K562 (cell line): ENCODE data around the gene GALNT13. TPM values are rescaled to one million over a fixed set of nuclear protein-coding genes. Genes with fewer than 3 reads are reported as not detected.

Experiments used
- ATAC-seq: fragments of 200-7000 bp; cut with Tn5 transposase; 3 replicates; pipeline ENCODE4 v1.9.1; 2020; ENCODE audit warnings: moderate library complexity
- BruUV-seq: library from RNA; stranded (reverse); fragments of 400-500 nt; replicated peaks from 2 replicates; lab custom pipeline; 2021; lab: Mats Ljungman, UMichigan
- CTCF ChIA-PET: fragments of 300-600 bp; formaldehyde crosslinking; extraction: SDS; loops from one replicate; lab custom pipeline; 2021; ENCODE audit warnings: low intra/inter-chr PET ratio; lab: Yijun Ruan, JAX
- POLR2A ChIA-PET: fragments of 300-600, 350-650 bp; sonication (Branson Sonifier 250); formaldehyde crosslinking; extraction: SDS; loops from one replicate; lab custom pipeline; 2021; ENCODE audit warnings: antibody characterized with exemption, inconsistent platforms; lab: Yijun Ruan, JAX
- DNase-seq, 4 experiments: peaks; one replicate each; pipeline versions ENCODE4 v3.0.0 to v3.0.0-alpha.2; 2011 to 2018; ENCODE audit warnings: low spot score in 3 of 4, mixed read lengths in 3 of 4; ENCODE audit errors: extremely low read depth in 1 of 4
- FAIRE-seq: peaks from 2 replicates; lab custom pipeline; 2011; peaks lifted over from hg19 to GRCh38; lab: Jason Lieb, UNC
- H2AFZ ChIP-seq: 2 replicates; pipeline ENCODE4 v1.6.0; 2011; ENCODE audit warnings: low read depth, low read length, control low read depth, inconsistent platforms
- H3K27ac ChIP-seq: fragments of 200-600 bp; 3 replicates; pipeline ENCODE4 v1.8.0; 2011; ENCODE audit warnings: low read depth, mild to moderate bottlenecking, control low read depth, inconsistent platforms, low read length, moderate library complexity, mixed read lengths; ENCODE audit errors: extremely low read depth
- H3K27me3 ChIP-seq, 2 experiments: fragments of 300-600 bp in 1 of 2; 2 replicates in 1 of 2; 3 replicates in 1 of 2; pipeline versions ENCODE4 v1.6.0 to v1.8.0; 2011; ENCODE audit warnings: inconsistent platforms in 2 of 2, low read length in 2 of 2, mild to moderate bottlenecking in 1 of 2, mixed read lengths in 1 of 2, moderate library complexity in 1 of 2; ENCODE audit not compliant: control insufficient read depth in 2 of 2, insufficient read depth in 2 of 2
- H3K36me3 ChIP-seq: fragments of 300-600 bp; 3 replicates; pipeline ENCODE4 v1.8.0; 2011; ENCODE audit warnings: mild to moderate bottlenecking, low read length, inconsistent platforms; ENCODE audit not compliant: control insufficient read depth, insufficient read depth
- H3K4me1 ChIP-seq, 2 experiments: fragments of 200-600 bp in 1 of 2; replicated peaks in 1 of 2; 2 replicates in 1 of 2; 3 replicates in 1 of 2; pipeline versions ENCODE4 v1.5.1 to v1.8.0; 2011; ENCODE audit warnings: inconsistent platforms in 2 of 2, low read length in 2 of 2, mild to moderate bottlenecking in 1 of 2, mixed read lengths in 1 of 2, moderate library complexity in 1 of 2; ENCODE audit not compliant: control insufficient read depth in 2 of 2, insufficient read depth in 2 of 2
- H3K4me2 ChIP-seq: 2 replicates; pipeline ENCODE4 v1.6.1; 2011; ENCODE audit warnings: low read length, control low read depth, inconsistent platforms, mixed read lengths; ENCODE audit not compliant: insufficient read depth
- H3K4me3 ChIP-seq: fragments of 200-600 bp; sonication (generic), shearing (Covaris generic); 2 replicates; pipeline ENCODE4 v1.5.1; 2016; ENCODE audit warnings: control low read depth, inconsistent platforms
- H3K79me2 ChIP-seq: fragments of 200-600 bp; 3 replicates; pipeline ENCODE4 v1.8.0; 2011; ENCODE audit warnings: low read length, inconsistent platforms; ENCODE audit not compliant: control insufficient read depth, insufficient read depth
- H3K9ac ChIP-seq, 2 experiments: 2 replicates each; pipeline versions ENCODE4 v1.6.0 to v1.6.1; 2011; ENCODE audit warnings: low read depth in 2 of 2, low read length in 2 of 2, control low read depth in 1 of 2, inconsistent platforms in 1 of 2, mild to moderate bottlenecking in 1 of 2, mixed read lengths in 1 of 2; ENCODE audit not compliant: insufficient read depth in 1 of 2
- H3K9me1 ChIP-seq: one replicate; pipeline ENCODE4 v1.6.0; 2011; ENCODE audit warnings: inconsistent platforms, mild to moderate bottlenecking, low read length, moderate library complexity; ENCODE audit not compliant: control insufficient read depth, insufficient read depth
- H3K9me3 ChIP-seq: replicated peaks from 2 replicates; pipeline ENCODE4 v1.5.1; 2011; ENCODE audit warnings: low read depth, low read length, inconsistent platforms; ENCODE audit not compliant: control insufficient read depth, insufficient read depth
- H4K20me1 ChIP-seq: replicated peaks from 2 replicates; pipeline ENCODE4 v1.6.1; 2011; ENCODE audit warnings: low read length, inconsistent platforms, mixed read lengths; ENCODE audit not compliant: control insufficient read depth, insufficient read depth
- CTBP1 ChIP-seq: fragments of 450-650 bp; IDR thresholded peaks from 2 replicates; pipeline ENCODE4 v1.6.1; 2016; ENCODE audit warnings: borderline replicate concordance
- DACH1 ChIP-seq: fragments of 450-650 bp; IDR thresholded peaks from 2 replicates; pipeline ENCODE4 v1.6.1; 2018; ENCODE audit not compliant: partially characterized antibody
- ESRRB ChIP-seq: fragments of 250-450 bp; sonication (Bioruptor Pico); IDR thresholded peaks from 2 replicates; pipeline ENCODE4 v1.5.0; 2020; ENCODE audit warnings: mild to moderate bottlenecking, moderate library complexity, borderline replicate concordance
- HLTF ChIP-seq: fragments of 450-650 bp; IDR thresholded peaks from 2 replicates; pipeline ENCODE4 v1.6.1; 2016
- KLF13 ChIP-seq: fragments of 450-650 bp; IDR thresholded peaks from 2 replicates; pipeline ENCODE4 v1.6.1; 2016; ENCODE audit warnings: missing genetic modification characterization, low read depth, mild to moderate bottlenecking, missing compliant biosample characterization, moderate library complexity, borderline replicate concordance
- NCOA1 ChIP-seq: fragments of 450-650 bp; IDR thresholded peaks from 2 replicates; pipeline ENCODE4 v1.6.1; 2016; ENCODE audit warnings: low read depth
- RBBP5 ChIP-seq: fragments of 200-600 bp; sonication (generic); IDR thresholded peaks from 2 replicates; pipeline ENCODE4 v1.6.1; 2012; ENCODE audit warnings: borderline replicate concordance, mild to moderate bottlenecking, low read length, control low read depth, inconsistent platforms; ENCODE audit not compliant: insufficient read depth, poor library complexity, severe bottlenecking
- STAG1 ChIP-seq: sonication (generic); formaldehyde crosslinking; IDR thresholded peaks from 2 replicates; pipeline ENCODE4 v1.5.0; 2020; ENCODE audit warnings: missing genetic modification reagents, borderline replicate concordance
- TGIF2 ChIP-seq: sonication (generic); formaldehyde crosslinking; IDR thresholded peaks from 2 replicates; pipeline ENCODE4 v1.8.1; 2022; ENCODE audit warnings: mild to moderate bottlenecking, missing genetic modification reagents, moderate library complexity
- ZNF133 ChIP-seq: fragments of 250-450 bp; sonication (Bioruptor Pico); IDR thresholded peaks from 2 replicates; pipeline ENCODE4 v1.4.0; 2020; ENCODE audit warnings: mild to moderate bottlenecking
- ZNF23 ChIP-seq: fragments of 250-450 bp; sonication (Bioruptor Pico); IDR thresholded peaks from 2 replicates; pipeline ENCODE4 v1.4.0; 2020; ENCODE audit warnings: mild to moderate bottlenecking
- ZNF398 ChIP-seq: fragments of 250-450 bp; sonication (Bioruptor Pico); IDR thresholded peaks from 2 replicates; pipeline ENCODE4 v1.8.0; 2021; ENCODE audit warnings: moderate library complexity, mild to moderate bottlenecking, inconsistent platforms
- ZNF444 ChIP-seq: fragments of 250-450 bp; sonication (Bioruptor Pico); IDR thresholded peaks from 2 replicates; pipeline ENCODE4 v1.4.0; 2020; ENCODE audit warnings: mild to moderate bottlenecking, moderate library complexity
- in situ Hi-C: fragments of 300-500 bp; cut with MboI; formaldehyde crosslinking; loops from 4 replicates; pipeline ENCODE4 v1.15.0; 2018; ENCODE audit warnings: inconsistent platforms, mixed read lengths
- intact Hi-C: fragments of 100-400 bp; cut with micrococcal nuclease; formaldehyde crosslinking; loops from 2 replicates; pipeline ENCODE4 v1.14.2; 2022
- polyA plus RNA-seq, 8 experiments: library from polyadenylated mRNA; depleted of rRNA in 4 of 8; stranded (reverse) in 5 of 8; unstranded in 3 of 8; fragments of >200 nt; fragmentation: Nextera tagmentation in 2 of 8; fragmentation: Illumina TruSeq in 1 of 8; extraction: Ambion mirVana in 2 of 8; extraction: Trizol in 1 of 8; gene quantifications; 2 replicates each; pipeline versions ENCODE4 v1.2.1 to v1.2.3, GENCODE V29; 2011 to 2014; ENCODE audit warnings: inconsistent platforms in 1 of 8, missing spikeins in 1 of 8
- total RNA-seq, 7 experiments: library from RNA; depleted of rRNA in 6 of 7; stranded (reverse); fragments of >200 nt in 6 of 7; fragmentation: Illumina TruSeq in 2 of 7; extraction: Trizol in 2 of 7; gene quantifications; 2 replicates each; pipeline versions ENCODE4 v1.2.1 to v1.2.3, GENCODE V29; 2011 to 2021; ENCODE audit warnings: low replicate concordance in 1 of 7
- TF ChIP-seq, protein P1 (sequence below): IDR thresholded peaks from 2 replicates; pipeline ENCODE4 v1.6.1; 2012; ENCODE audit warnings: low read depth, low read length, improper control_type of control experiment, borderline replicate concordance
- TF ChIP-seq, protein P2 (sequence below): sonication (generic); formaldehyde crosslinking; IDR thresholded peaks from 2 replicates; pipeline ENCODE4 v1.8.0; 2022; ENCODE audit warnings: missing genetic modification reagents, mild to moderate bottlenecking, moderate library complexity, borderline replicate concordance
- TF ChIP-seq, protein P3 (sequence below): fragments of 450-650 bp; IDR thresholded peaks from 2 replicates; pipeline ENCODE4 v1.6.1; 2017; ENCODE audit warnings: mild to moderate bottlenecking, moderate library complexity

The GALNT13 gene
- total and polyA plus RNA-seq, 9 of the 15 experiments (the other 6 are each of a cell fraction or from before 2014, with no cell fraction given) = not detected

DNA sequence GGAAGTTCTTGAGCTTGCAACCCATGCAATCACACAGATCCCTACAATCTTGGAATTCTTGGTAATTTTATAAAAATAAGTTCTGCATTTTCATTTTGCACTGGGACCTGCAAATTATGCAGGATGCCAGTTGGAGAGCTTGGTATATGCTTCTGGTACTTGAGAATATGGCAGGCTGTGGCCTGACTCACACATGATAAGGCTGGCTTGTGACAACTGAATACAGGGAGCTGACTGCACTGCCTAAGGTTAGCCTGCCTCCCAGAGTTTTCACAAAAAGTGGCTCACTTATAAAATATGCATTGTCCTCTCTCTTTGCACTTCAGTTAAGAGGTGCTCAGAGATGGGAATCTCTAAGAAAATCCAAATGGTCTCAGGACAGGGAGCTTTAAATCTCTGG, 561.3 kb downstream of the GALNT13 start:
- no peak overlapping the region for H3K9ac ChIP-seq
- intact Hi-C loops = no loop called here
- H3K79me2 ChIP-seq = no peaks in the 10 kb centered on the region
- CTCF ChIA-PET = no interaction called here
- H3K4me2 ChIP-seq = no peak overlapping the region
- H3K36me3 ChIP-seq = no peaks in the 10 kb centered on the region
- ATAC-seq (no peak), DNase-seq (no peak), FAIRE-seq (no peak)
- in situ Hi-C loops = no loop called here
- H3K4me1 ChIP-seq = no peaks in the 10 kb centered on the region
- H3K9me1 ChIP-seq = no peaks in the 10 kb centered on the region
- TF ChIP-seq, protein P1, sequence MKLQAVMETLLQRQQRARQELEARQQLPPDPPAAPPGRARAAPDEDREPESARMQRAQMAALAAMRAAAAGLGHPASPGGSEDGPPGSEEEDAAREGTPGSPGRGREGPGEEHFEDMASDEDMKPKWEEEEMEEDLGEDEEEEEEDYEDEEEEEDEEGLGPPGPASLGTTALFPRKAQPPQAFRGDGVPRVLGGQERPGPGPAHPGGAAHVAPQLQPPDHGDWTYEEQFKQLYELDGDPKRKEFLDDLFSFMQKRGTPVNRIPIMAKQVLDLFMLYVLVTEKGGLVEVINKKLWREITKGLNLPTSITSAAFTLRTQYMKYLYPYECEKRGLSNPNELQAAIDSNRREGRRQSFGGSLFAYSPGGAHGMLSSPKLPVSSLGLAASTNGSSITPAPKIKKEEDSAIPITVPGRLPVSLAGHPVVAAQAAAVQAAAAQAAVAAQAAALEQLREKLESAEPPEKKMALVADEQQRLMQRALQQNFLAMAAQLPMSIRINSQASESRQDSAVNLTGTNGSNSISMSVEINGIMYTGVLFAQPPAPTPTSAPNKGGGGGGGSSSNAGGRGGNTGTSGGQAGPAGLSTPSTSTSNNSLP = no peak
- TF ChIP-seq CTBP1 = no peak
- no peak for TF ChIP-seq STAG1
- TF ChIP-seq ZNF398 (CRISPR knock-in tag) = no peak
- TF ChIP-seq, protein P2, sequence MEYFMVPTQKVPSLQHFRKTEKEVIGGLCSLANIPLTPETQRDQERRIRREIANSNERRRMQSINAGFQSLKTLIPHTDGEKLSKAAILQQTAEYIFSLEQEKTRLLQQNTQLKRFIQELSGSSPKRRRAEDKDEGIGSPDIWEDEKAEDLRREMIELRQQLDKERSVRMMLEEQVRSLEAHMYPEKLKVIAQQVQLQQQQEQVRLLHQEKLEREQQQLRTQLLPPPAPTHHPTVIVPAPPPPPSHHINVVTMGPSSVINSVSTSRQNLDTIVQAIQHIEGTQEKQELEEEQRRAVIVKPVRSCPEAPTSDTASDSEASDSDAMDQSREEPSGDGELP (CRISPR knock-in tag) = no peak
- no peak for TF ChIP-seq ESRRB (CRISPR knock-in tag)
- TF ChIP-seq, protein P3, sequence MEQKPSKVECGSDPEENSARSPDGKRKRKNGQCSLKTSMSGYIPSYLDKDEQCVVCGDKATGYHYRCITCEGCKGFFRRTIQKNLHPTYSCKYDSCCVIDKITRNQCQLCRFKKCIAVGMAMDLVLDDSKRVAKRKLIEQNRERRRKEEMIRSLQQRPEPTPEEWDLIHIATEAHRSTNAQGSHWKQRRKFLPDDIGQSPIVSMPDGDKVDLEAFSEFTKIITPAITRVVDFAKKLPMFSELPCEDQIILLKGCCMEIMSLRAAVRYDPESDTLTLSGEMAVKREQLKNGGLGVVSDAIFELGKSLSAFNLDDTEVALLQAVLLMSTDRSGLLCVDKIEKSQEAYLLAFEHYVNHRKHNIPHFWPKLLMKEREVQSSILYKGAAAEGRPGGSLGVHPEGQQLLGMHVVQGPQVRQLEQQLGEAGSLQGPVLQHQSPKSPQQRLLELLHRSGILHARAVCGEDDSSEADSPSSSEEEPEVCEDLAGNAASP = no peak
- no peak for TF ChIP-seq ZNF23 (CRISPR knock-in tag)
- no peak for TF ChIP-seq ZNF444 (CRISPR knock-in tag)
- TF ChIP-seq HLTF = no peak
- no peak for TF ChIP-seq NCOA1
- no peak for TF ChIP-seq ZNF133
- no peak for TF ChIP-seq KLF13
- no peak for TF ChIP-seq TGIF2 (CRISPR knock-in tag)
- TF ChIP-seq DACH1 = no peak
- no peak for TF ChIP-seq RBBP5
- POLR2A ChIA-PET = no interaction called here
- no peaks in the 10 kb centered on the region; the same call in 1 of the 2 replicates for H3K9me3 ChIP-seq
- no peak overlapping the region for H3K27ac ChIP-seq
- H4K20me1 ChIP-seq = no peaks in the 10 kb centered on the region
- H3K27me3 ChIP-seq = no peaks in the 10 kb centered on the region
- H2AFZ ChIP-seq = no peak overlapping the region
- no TSS peak for BruUV-seq
- no peak overlapping the region for H3K4me3 ChIP-seq
